Raji (cell line): ENCODE data around the gene PLA2G2F.

Experiments
- POLR2A ChIP-seq: IDR thresholded peaks from 2 replicates; pipeline ENCODE4 v1.6.1; 2011; ENCODE audit warnings: low read depth, low read length, control low read depth; ENCODE audit not compliant: insufficient read depth

The PLA2G2F gene

DNA sequence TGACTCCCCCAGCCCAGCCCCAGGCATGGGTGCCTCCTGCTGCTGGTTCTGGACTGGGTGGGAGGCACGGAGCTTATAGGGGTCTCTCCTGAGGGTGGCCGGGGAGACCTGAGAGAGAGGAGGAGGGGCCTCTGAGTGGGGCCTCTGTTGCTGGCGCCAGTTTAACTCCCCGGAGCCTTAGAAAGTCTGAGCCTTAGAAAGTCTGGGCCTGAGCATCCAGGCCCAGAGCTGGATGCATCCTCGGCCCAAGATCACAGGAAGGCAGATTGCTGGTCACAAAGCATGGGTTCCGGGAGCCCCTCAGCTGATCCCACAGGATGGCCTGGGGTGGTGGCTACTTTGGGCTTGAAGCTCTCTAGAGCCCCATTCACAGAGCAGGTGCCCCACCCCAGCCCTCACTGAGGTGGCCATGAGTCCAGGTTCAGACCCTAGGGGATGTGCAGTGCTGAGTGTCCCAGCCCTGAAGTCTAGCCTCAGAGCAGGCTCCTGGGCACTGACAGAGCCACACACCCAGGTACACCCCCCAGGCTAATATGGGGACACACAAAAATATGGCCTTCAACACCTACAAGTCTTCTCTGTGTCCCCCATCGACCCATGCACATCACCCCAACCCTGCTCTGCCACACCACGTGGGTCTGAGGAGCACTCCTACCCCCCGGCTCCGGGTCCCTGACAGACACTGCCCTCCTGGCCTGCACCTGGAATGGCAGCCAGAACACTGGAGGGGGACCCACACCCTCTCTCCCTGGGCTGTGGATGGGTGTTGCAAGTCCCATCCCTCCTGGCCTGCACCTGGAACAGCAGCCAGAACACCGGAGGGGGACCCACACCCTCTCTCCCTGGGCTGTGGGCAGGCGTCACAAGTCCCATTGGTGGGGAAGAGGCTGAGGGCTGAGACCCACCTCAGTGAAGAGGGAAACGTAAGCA, 9.7 kb downstream of the PLA2G2F start:
- no peak for TF ChIP-seq POLR2A

DNA sequence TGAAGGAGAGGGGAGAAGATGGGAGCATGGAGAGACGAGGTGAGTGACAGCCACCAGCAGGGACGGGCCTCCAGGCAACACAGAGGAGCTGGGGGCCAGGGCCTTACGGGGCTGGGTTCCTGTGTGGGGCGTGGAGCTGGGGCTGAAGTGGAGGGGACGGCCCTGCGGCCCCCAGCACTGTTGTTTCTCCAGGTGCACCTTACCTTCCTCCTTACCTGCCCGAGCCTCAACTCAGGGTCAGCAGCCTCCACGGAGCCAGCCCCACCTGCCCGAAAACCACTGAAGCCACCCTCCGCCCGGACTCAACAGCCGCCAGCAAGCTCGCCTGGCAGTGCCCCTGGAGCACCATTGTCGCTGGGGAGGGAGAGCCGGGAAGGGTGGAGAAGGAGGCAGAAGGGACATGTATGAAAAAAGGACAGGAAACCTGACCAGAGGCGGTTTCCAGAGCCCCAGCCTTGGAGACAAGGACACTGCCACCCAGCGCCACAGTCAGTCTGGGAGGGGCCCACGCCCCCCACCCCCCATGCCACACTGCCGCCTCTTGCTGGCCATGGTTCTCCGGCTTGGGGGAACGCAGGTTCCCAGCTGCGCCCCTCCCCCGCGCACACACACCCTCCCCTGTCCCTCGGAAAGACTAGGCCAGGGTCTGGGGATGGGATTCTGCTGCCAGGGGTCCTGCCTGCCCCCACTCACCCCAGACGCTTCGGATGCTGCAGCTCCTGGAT, 10.6 kb downstream of the PLA2G2F start:
- TF ChIP-seq POLR2A = no peak

DNA sequence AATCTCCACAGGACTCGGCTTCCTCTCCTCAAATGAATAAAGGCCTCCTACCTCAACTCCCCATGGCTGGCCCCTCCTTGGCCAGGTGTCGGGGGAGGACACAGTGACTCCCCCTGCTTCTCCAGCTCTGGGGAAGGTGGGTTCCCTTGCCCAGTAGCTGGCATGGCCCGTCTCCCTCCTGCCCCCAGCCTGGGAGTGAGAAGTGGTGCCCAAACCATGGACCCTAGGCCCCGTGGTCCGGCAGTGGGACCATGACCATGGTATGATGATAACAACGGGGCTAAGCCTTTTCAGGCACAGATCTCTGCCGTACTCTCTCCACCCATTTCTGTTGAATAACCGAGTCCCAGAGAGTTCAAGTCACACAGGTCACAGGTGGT, 11.2 kb downstream of the PLA2G2F start:
- no peak for TF ChIP-seq POLR2A

DNA sequence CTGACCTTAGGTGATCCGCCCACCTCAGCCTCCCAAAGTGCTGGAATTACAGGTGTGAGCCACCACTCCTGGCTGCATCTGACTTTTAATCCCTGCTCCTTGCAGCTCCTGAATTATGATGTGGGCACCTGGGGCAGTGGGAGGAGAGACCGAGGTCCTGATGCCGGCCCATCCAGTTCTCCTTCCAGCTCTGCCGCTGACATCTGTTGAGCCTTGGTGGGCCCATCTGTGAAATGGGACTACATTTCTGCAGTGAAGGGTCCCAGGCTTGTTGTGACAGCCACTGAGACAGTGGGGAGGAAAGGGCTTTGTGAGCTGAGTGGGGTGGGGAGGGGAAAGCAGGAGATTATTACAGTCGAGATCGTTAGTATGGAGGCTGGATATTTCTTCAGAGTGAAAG, 11.8 kb downstream of the PLA2G2F start:
- TF ChIP-seq POLR2A = no peak

DNA sequence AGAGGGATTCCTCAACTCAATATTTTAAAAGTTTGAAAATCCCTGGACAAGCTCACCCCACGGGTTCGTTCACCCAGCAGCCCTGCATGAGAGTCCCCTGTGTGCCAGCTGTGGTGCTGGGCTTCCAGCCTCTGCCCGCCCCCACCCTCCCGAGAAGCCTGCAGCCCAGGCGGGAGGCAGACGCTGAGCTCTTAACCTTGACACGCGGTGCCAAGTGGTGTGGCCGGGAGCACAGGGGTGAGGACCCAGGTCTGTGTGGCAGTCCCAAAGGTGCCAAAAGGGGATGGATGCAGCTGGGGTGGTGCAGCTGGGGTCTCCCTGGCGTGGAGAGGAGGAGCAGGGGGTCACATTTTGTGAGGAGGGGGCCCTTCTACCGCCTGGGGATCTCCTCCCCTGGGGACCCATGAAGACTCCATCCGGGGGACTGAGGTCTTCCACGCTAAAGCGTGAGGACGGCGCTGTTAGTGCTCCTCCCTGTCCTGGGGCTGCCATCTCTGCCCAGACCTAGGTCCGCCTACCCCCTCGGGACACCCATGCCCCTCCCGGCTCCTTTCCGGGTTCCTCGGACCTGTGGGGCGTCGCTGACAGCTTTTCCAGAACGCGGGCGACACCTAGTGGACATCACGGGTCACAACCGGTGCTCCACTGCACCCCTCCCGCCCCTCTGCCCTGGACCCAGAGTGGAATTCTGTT, 12.9 kb downstream of the PLA2G2F start:
- no peak for TF ChIP-seq POLR2A

DNA sequence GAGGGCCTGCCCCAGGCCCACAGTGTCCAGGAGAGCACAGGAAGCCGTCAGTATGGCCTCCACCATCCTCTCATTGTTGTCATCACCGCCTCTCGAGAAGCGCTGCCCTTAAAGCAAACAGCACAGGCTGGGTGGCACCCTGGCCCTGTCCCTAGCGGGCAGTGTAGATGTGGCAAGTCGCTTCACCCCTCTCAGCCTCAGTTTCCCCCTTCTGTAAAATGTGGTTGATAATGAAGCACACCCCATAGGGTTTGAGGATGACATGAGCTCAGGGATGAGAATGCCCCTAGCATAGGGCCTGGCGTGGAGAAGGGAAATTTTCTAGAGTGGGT, 13.4 kb downstream of the PLA2G2F start:
- no peak for TF ChIP-seq POLR2A

DNA sequence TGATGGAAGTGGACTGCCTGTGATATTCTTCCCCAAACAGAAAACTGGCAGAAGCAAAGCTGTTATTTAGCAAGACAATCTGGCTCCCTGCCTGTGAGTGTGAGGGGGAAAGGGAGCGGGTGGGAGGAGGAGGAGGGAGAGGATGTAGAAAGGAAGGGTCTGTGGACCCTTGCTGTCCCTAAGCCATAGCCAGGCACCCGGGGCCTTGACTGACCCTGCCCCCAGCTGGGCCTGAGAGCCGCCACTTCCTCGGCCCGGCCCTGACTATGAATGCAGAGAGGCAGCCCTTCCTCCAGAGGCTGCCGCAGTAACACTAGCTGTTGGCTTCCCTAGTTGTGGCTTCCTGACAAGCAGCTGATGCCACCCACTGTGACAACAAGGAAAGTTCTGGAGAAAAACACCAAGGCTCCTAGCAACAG, 13.9 kb downstream of the PLA2G2F start:
- no peak for TF ChIP-seq POLR2A

DNA sequence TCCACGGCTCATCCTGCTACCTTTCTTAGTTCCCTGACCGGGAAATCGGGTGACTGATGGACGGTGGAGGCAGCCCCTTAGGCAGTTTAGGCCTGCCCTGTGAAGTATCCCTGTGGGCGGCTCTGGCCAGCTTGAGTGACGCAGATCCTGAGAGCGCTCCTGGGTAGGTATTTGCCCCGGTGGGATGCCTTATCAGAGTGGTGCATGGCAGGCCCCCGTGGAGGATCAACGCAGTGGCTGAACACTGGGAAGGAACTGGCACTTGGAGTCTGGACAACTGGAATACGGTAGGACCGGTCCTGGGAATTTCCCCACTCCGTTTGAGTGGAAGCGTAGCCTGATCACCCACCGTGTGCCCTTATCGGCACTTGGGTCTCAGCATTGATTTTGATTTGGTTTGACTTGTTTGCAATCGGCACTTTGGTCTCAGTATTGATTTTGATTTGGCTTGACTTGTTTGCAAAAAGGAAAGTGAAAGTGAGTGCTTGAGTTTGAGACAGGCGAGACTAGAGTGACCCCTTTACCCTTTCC, 15.2 kb downstream of the PLA2G2F start:
- no peak for TF ChIP-seq POLR2A

DNA sequence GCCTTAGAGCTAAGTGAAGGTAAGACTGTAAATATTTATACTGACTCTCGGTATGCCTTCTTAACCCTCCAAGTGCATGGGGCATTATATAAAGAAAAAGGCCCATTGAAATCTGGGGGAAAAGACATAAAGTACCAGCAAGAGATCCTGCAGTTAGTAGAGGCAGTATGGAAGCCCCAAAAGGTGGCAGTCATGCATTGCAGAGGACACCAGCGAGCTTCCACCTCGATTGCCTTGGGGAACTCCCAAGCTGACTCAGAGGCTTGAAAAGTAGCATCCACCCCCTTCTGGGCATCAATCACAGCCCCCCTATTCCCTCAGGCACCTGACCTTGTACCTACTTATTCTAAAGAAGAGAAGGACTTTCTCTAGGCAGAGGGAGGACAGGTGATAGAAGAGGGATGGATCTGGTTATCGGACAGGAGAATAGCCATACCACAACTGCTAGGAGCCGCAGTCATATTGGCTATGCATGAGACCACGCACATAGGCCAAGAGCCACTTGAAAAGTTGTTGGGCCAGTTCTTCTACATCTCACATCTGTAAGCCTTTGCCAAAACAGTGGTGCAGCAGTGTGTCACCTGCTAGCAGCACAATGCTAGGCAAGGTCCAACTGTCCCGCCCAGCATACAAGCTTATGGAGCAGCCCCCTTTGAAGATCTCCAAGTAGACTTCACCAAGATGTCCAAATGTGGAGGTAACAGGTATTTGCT, 19.4 kb downstream of the PLA2G2F start:
- TF ChIP-seq POLR2A = no peak

DNA sequence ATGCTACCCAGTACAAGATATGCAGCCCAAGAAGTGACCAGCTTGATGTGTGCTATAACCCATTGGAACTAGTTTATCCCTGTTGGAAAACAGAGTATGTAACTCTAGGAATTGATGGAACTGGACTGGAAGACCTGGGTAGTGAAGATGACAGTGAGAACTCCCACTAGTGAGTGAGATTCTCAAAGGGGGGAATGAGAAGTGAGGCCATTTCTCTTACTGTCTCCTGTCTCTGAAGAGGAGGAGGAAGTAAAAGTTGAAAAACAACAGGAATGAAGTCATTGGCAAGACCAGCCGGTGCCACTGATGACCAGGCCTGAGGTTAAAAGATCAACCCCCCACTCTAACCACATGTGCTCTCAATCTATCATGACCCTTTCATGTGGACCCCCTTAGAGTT, 20.9 kb downstream of the PLA2G2F start:
- no peak for TF ChIP-seq POLR2A

DNA sequence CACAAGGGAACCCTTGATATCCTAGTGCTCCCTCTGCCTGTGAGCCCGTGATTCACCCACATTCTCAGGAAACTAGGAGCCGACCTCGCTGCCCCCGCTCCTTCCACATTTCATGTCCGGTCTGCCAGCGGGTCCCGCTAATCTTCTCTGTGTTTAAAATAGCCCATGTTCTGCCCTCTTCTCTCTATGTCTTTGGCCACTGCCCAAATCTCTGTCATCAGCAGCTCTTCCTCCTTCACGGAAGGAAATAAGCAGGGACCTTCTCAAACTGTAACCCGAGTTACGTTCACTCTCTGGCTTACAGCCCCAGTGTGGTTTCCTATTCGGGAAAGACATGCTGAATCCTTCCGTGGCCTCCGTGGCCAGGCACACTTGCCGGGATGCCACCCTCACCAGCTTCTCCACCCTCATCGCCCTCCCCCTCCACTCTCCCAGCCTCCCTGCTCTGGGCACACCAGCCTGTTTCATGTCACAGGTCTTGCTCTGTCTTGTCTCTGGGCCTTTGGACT, 25.6 kb downstream of the PLA2G2F start:
- TF ChIP-seq POLR2A = no peak

DNA sequence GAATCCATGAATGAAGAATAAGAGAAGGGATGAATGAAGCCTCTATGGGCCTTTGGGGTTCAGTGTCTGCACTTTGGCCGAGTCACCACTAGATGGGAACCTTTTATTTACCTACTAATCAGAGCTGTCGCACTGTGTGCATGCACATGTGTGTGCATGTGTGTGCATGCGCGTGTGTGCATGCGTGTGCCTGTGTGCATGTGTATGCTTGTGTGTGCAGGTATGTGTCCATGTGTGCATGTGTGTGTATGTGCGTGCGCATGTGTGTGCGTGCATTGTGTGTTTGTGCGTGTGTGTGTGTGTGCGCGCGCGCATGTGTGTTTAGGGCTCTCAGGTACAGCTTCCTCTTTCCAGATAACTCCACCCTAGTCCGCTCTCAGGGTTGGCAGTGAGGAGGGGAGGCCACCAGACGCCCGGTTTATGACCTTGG, 26.4 kb downstream of the PLA2G2F start:
- TF ChIP-seq POLR2A = no peak

DNA sequence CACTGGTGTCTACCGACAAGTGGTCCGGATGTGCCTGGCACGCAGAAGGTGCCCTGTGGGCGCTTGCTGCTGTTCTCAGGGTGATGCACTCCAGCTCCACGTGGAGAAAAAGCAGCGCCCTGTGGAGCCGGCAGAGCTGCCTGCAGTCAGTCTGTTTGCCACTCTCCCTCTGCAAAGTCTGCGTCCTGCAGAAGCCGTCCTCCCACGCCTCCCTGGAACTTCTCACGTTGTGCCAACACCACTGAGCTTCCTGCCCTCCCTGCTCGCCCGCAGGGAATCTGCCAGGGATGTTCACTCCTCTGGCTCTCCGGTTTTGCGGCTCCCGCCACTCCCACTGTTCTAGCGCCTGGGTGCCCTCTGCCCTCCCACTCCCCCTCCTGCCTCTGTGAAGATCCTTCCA, 26.9 kb downstream of the PLA2G2F start:
- no peak for TF ChIP-seq POLR2A

DNA sequence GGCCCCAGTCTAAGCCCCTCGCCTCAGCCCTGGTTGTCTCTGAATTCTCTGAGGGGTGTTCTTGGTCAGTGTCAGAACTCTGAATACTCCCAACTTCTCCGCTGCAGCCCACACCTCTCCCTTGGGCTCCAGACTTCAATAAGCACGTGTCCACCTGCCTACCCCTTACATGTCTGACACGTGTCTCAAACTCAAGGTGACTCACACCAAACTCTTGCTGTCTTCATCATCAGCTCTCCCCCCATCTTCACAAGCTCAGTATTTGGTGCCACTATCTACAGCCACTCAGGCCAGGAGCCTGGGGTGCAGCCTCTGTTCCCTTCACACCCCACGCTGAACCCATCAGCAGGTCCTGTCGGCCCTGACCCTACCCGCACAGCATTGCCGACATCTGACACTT, 28.0 kb downstream of the PLA2G2F start:
- TF ChIP-seq POLR2A = no peak
